Vagina (tissue), 2 donors: Measurements from ENCODE around the gene TENM4. TPM values are rescaled to one million over a fixed set of nuclear protein-coding genes. Genes with fewer than 3 reads are reported as not detected.

Experiments used
- DNase-seq, 2 donors: peaks; one replicate each; pipeline ENCODE4 v3.0.0-alpha.2; 2017; ENCODE audit errors: extremely low spot score in 2 of 2
- H3K27ac ChIP-seq: fragments of 200-600 bp; sonication (generic); one replicate; pipeline ENCODE4 v1.5.1; 2019
- H3K27me3 ChIP-seq: fragments of 200-600 bp; sonication (generic); one replicate; pipeline ENCODE4 v1.5.1; 2019
- H3K36me3 ChIP-seq, 2 donors: fragments of 200-600 bp; sonication (generic); one replicate each; pipeline ENCODE4 v1.5.1; 2017 to 2019
- H3K4me1 ChIP-seq: fragments of 200-600 bp; sonication (generic); one replicate; pipeline ENCODE4 v1.5.1; 2019
- H3K4me3 ChIP-seq, 2 donors: fragments of 200-600 bp; sonication (generic); 1 replicate in 1 of 2; 2 replicates in 1 of 2; pipeline ENCODE4 v1.5.1; 2016 to 2019
- H3K9me3 ChIP-seq: fragments of 200-600 bp; sonication (generic); one replicate; pipeline ENCODE4 v1.5.1; 2019
- POLR2A ChIP-seq, 2 donors: fragments of 450-650 bp; IDR thresholded peaks; one replicate each; pipeline ENCODE4 v1.6.1; 2017; ENCODE audit warnings: antibody characterized with exemption in 2 of 2, mild to moderate bottlenecking in 2 of 2, moderate library complexity in 2 of 2
- POLR2AphosphoS5 ChIP-seq, 2 donors: sonication (generic); formaldehyde crosslinking; IDR thresholded peaks; one replicate each; pipeline ENCODE4 v1.9.0; 2017; ENCODE audit warnings: antibody characterized with exemption in 2 of 2, mild to moderate bottlenecking in 2 of 2, low read depth in 1 of 2; ENCODE audit not compliant: insufficient read depth in 1 of 2
- intact Hi-C: fragments of 100-400 bp; cut with DNase I; formaldehyde crosslinking; loops from one replicate; pipeline ENCODE4 v1.15.1; 2023
- total RNA-seq: library from RNA; depleted of rRNA; stranded (reverse); fragments of >200 nt; gene quantifications from one replicate; pipeline ENCODE4 v1.2.3, GENCODE V29; 2016
- TF ChIP-seq, protein P1 (sequence below), 3 experiments: fragments of 450-650 bp in 2 of 3; fragments of 200-600 bp in 1 of 3; sonication (generic) in 1 of 3; IDR thresholded peaks; one replicate each; pipeline ENCODE4 v1.5.1; 2017 to 2019; ENCODE audit warnings: antibody characterized with exemption in 3 of 3, mild to moderate bottlenecking in 2 of 3, moderate library complexity in 2 of 3

Gene TENM4
- total RNA-seq, 1 donor from 2014 or later = 12.5 TPM

DNA sequence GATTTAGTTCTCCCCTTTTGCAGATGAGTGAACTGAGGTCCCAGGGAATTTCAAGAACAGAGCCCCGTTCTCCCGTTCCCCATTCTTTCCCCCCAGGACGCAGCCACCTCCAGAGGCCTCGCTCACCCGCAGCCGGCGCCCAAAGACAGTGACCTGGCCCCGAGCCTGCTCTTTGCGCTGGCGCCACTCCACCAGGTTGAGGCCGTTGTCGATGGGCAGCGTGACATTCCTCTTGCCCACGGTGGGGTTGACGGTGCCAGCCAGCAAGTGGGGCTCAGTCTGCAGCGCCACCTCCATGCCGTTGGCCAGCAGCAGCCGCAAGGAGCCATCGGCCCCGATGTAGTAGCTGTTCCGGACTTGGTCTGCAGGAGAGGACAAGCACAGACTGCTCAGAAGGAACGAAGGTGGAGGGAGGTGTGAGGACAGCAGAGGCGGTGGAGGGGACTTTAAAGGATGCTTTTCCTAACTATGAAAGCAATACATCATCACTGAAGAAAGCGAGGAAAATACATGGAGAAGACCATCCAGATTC is 764.7 kb downstream of the TENM4 start:
- Histone ChIP-seq H3K27me3 (no peaks in the 10 kb centered on the region), H3K36me3 (peaks cover 0 to 7% of the 10 kb centered on the region in 2 donors), H3K4me1 (no peaks in the 10 kb centered on the region), H3K9me3 (no peaks in the 10 kb centered on the region), H3K27ac (no peak overlapping the region), H3K4me3 (no peak overlapping the region)
- intact Hi-C loops = no loop called here
- TF ChIP-seq POLR2AphosphoS5 (IDR thresholded peaks at IDR 0.05; ENCODE audit: insufficient read depth in 1 of 2, low read depth in 1 of 2) (no peak), POLR2A (IDR thresholded peaks at IDR 0.05) (no peak)
- TF ChIP-seq, protein P1, sequence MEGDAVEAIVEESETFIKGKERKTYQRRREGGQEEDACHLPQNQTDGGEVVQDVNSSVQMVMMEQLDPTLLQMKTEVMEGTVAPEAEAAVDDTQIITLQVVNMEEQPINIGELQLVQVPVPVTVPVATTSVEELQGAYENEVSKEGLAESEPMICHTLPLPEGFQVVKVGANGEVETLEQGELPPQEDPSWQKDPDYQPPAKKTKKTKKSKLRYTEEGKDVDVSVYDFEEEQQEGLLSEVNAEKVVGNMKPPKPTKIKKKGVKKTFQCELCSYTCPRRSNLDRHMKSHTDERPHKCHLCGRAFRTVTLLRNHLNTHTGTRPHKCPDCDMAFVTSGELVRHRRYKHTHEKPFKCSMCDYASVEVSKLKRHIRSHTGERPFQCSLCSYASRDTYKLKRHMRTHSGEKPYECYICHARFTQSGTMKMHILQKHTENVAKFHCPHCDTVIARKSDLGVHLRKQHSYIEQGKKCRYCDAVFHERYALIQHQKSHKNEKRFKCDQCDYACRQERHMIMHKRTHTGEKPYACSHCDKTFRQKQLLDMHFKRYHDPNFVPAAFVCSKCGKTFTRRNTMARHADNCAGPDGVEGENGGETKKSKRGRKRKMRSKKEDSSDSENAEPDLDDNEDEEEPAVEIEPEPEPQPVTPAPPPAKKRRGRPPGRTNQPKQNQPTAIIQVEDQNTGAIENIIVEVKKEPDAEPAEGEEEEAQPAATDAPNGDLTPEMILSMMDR (IDR thresholded peaks at IDR 0.05) = no peak
- no peak for DNase-seq

DNA sequence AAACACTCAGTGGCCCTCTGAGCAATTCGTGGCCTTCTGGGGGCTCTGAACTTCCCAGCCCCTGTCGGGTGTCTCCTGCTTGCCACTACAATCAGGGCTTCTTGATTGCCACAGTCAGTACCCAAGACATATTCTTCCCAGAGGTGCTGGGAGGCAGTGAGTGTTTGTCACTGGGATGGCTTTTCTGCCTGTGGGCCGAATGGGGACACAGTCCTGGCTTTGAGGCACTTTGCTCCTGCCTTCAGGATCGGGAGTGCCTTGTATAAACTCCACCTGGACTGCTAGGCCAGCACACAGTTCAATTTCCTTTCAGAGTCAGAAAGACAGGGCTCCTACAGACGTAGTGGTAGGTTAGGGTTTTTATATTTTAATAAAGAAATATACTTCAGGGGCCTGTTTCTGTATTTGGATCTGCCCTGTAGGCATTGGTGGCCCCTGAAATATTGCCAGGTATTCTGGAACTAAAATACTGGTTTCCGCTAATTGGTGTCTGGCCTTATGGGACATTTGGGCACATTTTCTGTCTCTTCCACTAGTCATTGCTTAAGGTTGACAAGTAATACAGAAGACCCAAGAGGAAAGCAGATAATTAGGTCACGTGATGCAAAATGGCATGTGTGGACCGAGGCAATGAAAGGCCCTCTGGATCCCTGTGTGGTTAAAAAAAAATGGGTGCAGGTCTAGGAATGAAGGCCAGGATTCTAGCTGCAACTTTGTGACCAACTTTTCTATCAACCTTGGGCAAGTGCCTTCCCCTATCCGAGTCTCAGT is 767.8 kb downstream of the TENM4 start:
- no peaks in the 10 kb centered on the region for H3K9me3 ChIP-seq
- no peaks in the 10 kb centered on the region for H3K4me1 ChIP-seq
- no peak for TF ChIP-seq POLR2AphosphoS5 (IDR thresholded peaks at IDR 0.05; ENCODE audit: insufficient read depth in 1 of 2, low read depth in 1 of 2)
- TF ChIP-seq, protein P1 (IDR thresholded peaks at IDR 0.05) = no peak
- no peak overlapping the region for H3K4me3 ChIP-seq
- DNase-seq = no peak
- H3K27me3 ChIP-seq = no peaks in the 10 kb centered on the region
- intact Hi-C loops = no loop called here
- H3K36me3 ChIP-seq = peaks cover 0 to 14% of the 10 kb centered on the region in 2 donors
- H3K27ac ChIP-seq = no peak overlapping the region

DNA sequence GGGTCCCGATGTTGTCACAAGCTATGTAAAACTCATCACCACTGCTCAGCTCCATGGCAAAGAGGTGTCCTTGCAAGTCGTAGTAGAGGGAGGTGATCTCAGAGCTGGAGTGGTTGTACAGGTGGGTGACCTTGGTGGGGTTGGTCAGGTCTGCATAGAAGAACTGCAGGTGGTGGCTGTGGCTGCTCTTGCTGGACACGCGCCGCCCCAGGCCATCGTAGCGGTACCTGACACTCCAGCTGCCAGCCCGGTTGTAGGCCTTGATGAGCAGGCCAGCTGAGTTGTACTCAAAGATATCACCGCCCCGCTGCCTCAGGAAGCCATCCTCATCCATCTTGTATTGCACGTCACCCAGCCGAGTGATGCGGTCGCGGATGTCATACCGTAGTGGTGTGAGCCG is 771.6 kb downstream of the TENM4 start:
- intact Hi-C loops = no loop called here

DNA sequence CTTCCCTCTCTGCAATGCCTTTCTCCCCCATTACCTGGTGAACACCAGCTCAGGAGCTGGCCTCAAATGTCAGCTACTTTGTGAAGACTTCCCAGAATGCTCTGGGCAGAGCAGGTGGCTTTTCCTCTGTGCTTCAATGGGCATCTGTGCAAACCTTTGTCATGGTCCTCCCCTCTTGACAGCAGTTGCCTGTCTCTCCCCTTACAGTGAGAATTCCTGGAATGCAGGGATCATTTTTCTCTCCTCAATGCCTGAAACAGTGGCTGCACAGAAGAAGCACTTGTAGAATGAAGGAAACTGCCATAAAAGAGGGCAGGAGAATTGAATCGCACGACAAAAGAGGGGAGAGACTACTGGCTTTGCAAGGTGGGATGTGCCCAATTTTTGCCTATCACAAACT is 773.4 kb downstream of the TENM4 start:
- Histone ChIP-seq H3K27ac (no peak overlapping the region), H3K36me3 (peaks cover 0 to 14% of the 10 kb centered on the region in 2 donors), H3K9me3 (no peaks in the 10 kb centered on the region), H3K27me3 (no peaks in the 10 kb centered on the region), H3K4me1 (no peaks in the 10 kb centered on the region), H3K4me3 (no peak overlapping the region)
- no peak for DNase-seq
- TF ChIP-seq, protein P1 (IDR thresholded peaks at IDR 0.05) = no peak
- no peak for TF ChIP-seq POLR2A (IDR thresholded peaks at IDR 0.05)
- TF ChIP-seq POLR2AphosphoS5 (IDR thresholded peaks at IDR 0.05; ENCODE audit: insufficient read depth in 1 of 2, low read depth in 1 of 2) = no peak
- intact Hi-C loops = no loop called here

More for the DNA sequence above, 771.6 kb downstream of the TENM4 start:
- Histone ChIP-seq H3K4me3 (no peak overlapping the region), H3K27ac (no peak overlapping the region), H3K4me1 (no peaks in the 10 kb centered on the region), H3K9me3 (no peaks in the 10 kb centered on the region), H3K36me3 (peaks cover 0 to 14% of the 10 kb centered on the region in 2 donors), H3K27me3 (no peaks in the 10 kb centered on the region)
- TF ChIP-seq POLR2A (IDR thresholded peaks at IDR 0.05) (no peak), POLR2AphosphoS5 (IDR thresholded peaks at IDR 0.05; ENCODE audit: insufficient read depth in 1 of 2, low read depth in 1 of 2) (no peak)
- TF ChIP-seq, protein P1 (IDR thresholded peaks at IDR 0.05) = no peak
- DNase-seq = no peak

DNA sequence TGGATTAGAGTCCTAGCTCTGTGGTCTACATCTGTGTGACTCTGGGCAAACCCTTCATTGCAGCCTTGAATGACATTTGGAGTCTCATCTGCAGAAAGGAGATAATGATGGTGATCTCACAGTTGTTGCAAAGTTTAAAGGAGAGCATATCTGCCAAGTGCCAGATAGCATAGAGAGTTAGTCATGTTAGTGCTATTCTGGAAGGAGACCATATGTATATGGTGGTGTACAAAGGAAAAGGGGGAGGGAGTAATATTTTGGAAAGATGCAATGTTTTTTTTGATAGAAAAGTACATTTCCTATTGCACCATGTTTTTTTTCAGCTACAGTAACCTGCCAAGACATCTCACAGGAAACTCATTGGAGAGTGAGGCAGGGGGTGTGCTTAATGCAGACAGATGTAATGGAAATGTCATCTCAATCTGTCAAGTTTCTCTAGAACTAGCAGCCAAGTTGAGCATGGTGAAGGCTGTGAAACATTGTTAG is 774.1 kb downstream of the TENM4 start:
- DNase-seq = no peak
- Histone ChIP-seq H3K9me3 (no peaks in the 10 kb centered on the region), H3K27ac (no peak overlapping the region), H3K4me3 (no peak overlapping the region), H3K4me1 (no peaks in the 10 kb centered on the region), H3K27me3 (no peaks in the 10 kb centered on the region), H3K36me3 (peaks cover 0 to 8% of the 10 kb centered on the region in 2 donors)
- TF ChIP-seq POLR2AphosphoS5 (IDR thresholded peaks at IDR 0.05; ENCODE audit: insufficient read depth in 1 of 2, low read depth in 1 of 2) (no peak), POLR2A (IDR thresholded peaks at IDR 0.05) (no peak)
- TF ChIP-seq, protein P1 (IDR thresholded peaks at IDR 0.05) = no peak
- intact Hi-C loops = no loop called here
